Measurements from ENCODE around the gene DLGAP1.
"Not testable (repeated sequence)": the region's sequence is repeated elsewhere in the genome, so short reads cannot be mapped to it uniquely, and the experiment has no call there.

DLGAP1 gene

GRCh38 chr18:3619746-3620145 lies 835.4 kb downstream of the DLGAP1 start:
- no peak for DNase-seq (ENCODE audit: low read depth)

- no peak for DNase-seq (ENCODE audit: low read depth)
These were observed 835.9 kb downstream of the DLGAP1 start for GRCh38 chr18:3619222-3619621.

GRCh38 chr18:3616744-3617143 lies 838.4 kb downstream of the DLGAP1 start:
- DNase-seq (ENCODE audit: low read depth) = no peak

- DNase-seq (ENCODE audit: low read depth) = no peak
These were observed 839.0 kb downstream of the DLGAP1 start for GRCh38 chr18:3616142-3616541.

- DNase-seq (ENCODE audit: low read depth) = no peak
These were observed 839.6 kb downstream of the DLGAP1 start for GRCh38 chr18:3615374-3615985.

- DNase-seq (ENCODE audit: low read depth) = no peak
These were observed 842.8 kb downstream of the DLGAP1 start for GRCh38 chr18:3612315-3612714.

- DNase-seq (ENCODE audit: low read depth) = no peak
These were observed 843.6 kb downstream of the DLGAP1 start for GRCh38 chr18:3611313-3612090.

- no peak for DNase-seq (ENCODE audit: low read depth)
These were observed 844.3 kb downstream of the DLGAP1 start for GRCh38 chr18:3610813-3611212.

GRCh38 chr18:3610188-3610708 lies 844.9 kb downstream of the DLGAP1 start:
- DNase-seq (ENCODE audit: low read depth) = no peak

- DNase-seq (ENCODE audit: low read depth) = no peak
These were observed 846.6 kb downstream of the DLGAP1 start for GRCh38 chr18:3608488-3608887.

GRCh38 chr18:3608099-3608453 lies 847.0 kb downstream of the DLGAP1 start:
- not testable (repeated sequence) for DNase-seq (ENCODE audit: low read depth)

- DNase-seq (ENCODE audit: low read depth) = no peak
These were observed 847.6 kb downstream of the DLGAP1 start for GRCh38 chr18:3607309-3608098.

- DNase-seq (ENCODE audit: low read depth) = not testable (repeated sequence)
These were observed 848.2 kb downstream of the DLGAP1 start for GRCh38 chr18:3606863-3607262.

- DNase-seq (ENCODE audit: low read depth) = peak; percentile 20
These were observed 849.1 kb downstream of the DLGAP1 start for GRCh38 chr18:3605954-3606443.

- no peak for DNase-seq (ENCODE audit: low read depth)
These were observed 849.6 kb downstream of the DLGAP1 start for GRCh38 chr18:3605486-3605952.

GRCh38 chr18:3604498-3605408 lies 850.4 kb downstream of the DLGAP1 start:
- DNase-seq (ENCODE audit: low read depth) = peak; percentile 32

- no peak for DNase-seq (ENCODE audit: low read depth)
These were observed 850.9 kb downstream of the DLGAP1 start for GRCh38 chr18:3604235-3604497.

GRCh38 chr18:3603421-3604234 lies 851.5 kb downstream of the DLGAP1 start:
- DNase-seq (ENCODE audit: low read depth) = no peak

GRCh38 chr18:3601106-3601755 lies 853.9 kb downstream of the DLGAP1 start:
- DNase-seq (ENCODE audit: low read depth) = not testable (repeated sequence)

GRCh38 chr18:3599861-3600260 lies 855.2 kb downstream of the DLGAP1 start:
- DNase-seq (ENCODE audit: low read depth) = no peak

Data from activated T-cell treated with anti-CD3 and anti-CD28 coated beads for 24 hours (primary cell).